GM21367 (cell line): ENCODE measurements around the gene CADPS.

Experiments used
- ATAC-seq: cut with Tn5 transposase; IDR thresholded peaks from one replicate; pipeline ENCODE4 v1.9.1; 2021; ENCODE audit not compliant: unreplicated experiment

CADPS gene

GRCh38 chr3:62529230-62529629, 346.0 kb downstream of the CADPS start:
- ATAC-seq: no peak

- no peak for ATAC-seq
These were observed 347.7 kb downstream of the CADPS start for GRCh38 chr3:62527474-62527873.

- ATAC-seq: no peak
These were observed 349.9 kb downstream of the CADPS start for GRCh38 chr3:62525281-62525680.

- no peak for ATAC-seq
These were observed 351.5 kb downstream of the CADPS start for GRCh38 chr3:62523672-62524071.

- ATAC-seq: no peak
These were observed 353.6 kb downstream of the CADPS start for GRCh38 chr3:62521464-62522105.

GRCh38 chr3:62503516-62503915, 371.7 kb downstream of the CADPS start:
- ATAC-seq: no peak

- no peak for ATAC-seq
These were observed 372.6 kb downstream of the CADPS start for GRCh38 chr3:62502315-62503300.

- ATAC-seq: no peak
These were observed 373.9 kb downstream of the CADPS start for GRCh38 chr3:62501289-62501668.

GRCh38 chr3:62500556-62501288, 374.5 kb downstream of the CADPS start:
- no peak for ATAC-seq

- no peak for ATAC-seq
These were observed 378.1 kb downstream of the CADPS start for GRCh38 chr3:62497156-62497555.

GRCh38 chr3:62496503-62496902, 378.7 kb downstream of the CADPS start:
- no peak for ATAC-seq

GRCh38 chr3:62493109-62493801, 382.0 kb downstream of the CADPS start:
- ATAC-seq: no peak

- no peak for ATAC-seq
These were observed 392.3 kb downstream of the CADPS start for GRCh38 chr3:62482961-62483360.

GRCh38 chr3:62481962-62482361, 393.3 kb downstream of the CADPS start:
- ATAC-seq: no peak

- no peak for ATAC-seq
These were observed 395.2 kb downstream of the CADPS start for GRCh38 chr3:62480056-62480455.

GRCh38 chr3:62479326-62479725, 395.9 kb downstream of the CADPS start:
- no peak for ATAC-seq

GRCh38 chr3:62475306-62475705, 399.9 kb downstream of the CADPS start:
- no peak for ATAC-seq

- ATAC-seq: no peak
These were observed 407.1 kb downstream of the CADPS start for GRCh38 chr3:62467966-62468722.

GRCh38 chr3:62462788-62463187, 412.4 kb downstream of the CADPS start:
- no peak for ATAC-seq

GRCh38 chr3:62462104-62462762, 413.0 kb downstream of the CADPS start:
- no peak for ATAC-seq
